Renal cortex interstitium (tissue), 11 donors: ENCODE data around the gene ERBB4. TPM values are rescaled to one million over a fixed set of nuclear protein-coding genes. Genes with fewer than 3 reads are reported as not detected.

ENCODE experiments used
- DNase-seq, 11 donors: peaks; one replicate each; pipeline ENCODE4 v3.0.0-alpha.2; 2013; ENCODE audit warnings: low read depth in 9 of 11, low spot score in 4 of 11; ENCODE audit errors: extremely low read depth in 1 of 11
- polyA plus RNA-seq, 3 donors: library from polyadenylated mRNA; unstranded; fragments of 120-200 nt; gene quantifications; one replicate each; pipeline ENCODE4 v1.2.1, GENCODE V29; 2013; ENCODE audit not compliant: insufficient read length in 3 of 3

The ERBB4 gene
- polyA plus RNA-seq, 3 donors: 42.3 to 56.6 (median 54.7) TPM

DNA sequence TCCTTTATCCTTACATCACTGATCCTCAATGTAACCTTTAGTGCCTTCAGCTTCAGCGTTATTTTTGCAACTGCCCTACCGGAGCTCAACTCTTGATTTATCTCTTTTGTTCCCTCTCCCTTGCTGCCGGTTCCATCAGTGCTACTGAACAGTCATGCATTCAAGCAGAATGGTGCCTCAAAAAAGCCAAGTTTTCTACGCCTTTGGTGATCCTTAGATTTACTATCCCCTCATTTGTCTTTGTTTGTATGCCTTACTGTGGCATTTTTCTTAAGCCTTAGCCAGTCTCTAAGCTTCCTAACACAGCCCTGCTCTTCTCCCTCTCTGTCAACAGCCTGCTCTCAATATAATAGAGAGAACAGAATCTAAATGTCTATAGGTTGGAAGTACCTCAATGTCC, 1134.5 kb downstream of the ERBB4 start:
- no peak for DNase-seq

DNA sequence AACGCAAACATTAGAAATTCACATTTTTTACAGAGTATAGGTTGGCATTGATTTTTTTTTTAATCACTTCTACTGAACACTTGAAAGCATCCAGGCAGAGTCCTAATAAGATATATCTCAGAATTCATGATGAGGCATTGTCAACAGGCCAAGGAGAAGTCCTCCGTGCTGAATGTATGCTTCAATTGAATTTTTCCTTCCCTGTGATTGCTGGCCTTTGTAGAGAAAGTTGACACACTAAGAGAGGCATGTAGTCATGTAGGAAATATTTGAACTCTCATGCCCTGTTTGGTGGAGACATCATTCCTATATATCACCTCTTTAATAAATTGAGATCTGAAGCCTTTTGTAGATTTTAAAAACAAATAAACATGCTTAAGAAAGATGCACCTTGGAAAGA, 1137.3 kb downstream of the ERBB4 start:
- DNase-seq: no peak

GRCh38 chr2:211397764-211398163, 1140.8 kb downstream of the ERBB4 start:
- no peak for DNase-seq

- no peak for DNase-seq
Observed at GRCh38 chr2:211396815-211397214, 1141.8 kb downstream of the ERBB4 start.

DNA sequence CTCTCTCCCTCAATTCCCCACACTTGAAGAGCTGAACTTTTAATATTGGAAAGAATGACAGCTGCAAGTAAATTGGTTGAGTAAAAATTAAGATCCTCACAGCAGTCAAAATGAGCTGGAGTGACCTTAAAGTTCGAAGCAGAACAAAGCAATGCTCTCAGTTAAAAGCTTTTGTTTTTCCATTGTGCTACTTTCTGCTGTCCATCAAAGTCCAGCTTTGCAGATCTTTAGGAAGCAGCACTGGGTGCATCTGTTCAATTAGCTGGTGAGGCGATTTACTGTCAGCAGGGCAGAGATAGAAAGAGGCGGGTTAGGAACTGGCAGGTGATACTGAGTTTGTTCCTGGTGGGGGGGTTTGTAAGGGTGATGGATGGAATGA, 1147.4 kb downstream of the ERBB4 start:
- no peak for DNase-seq

- DNase-seq: no peak
Observed at GRCh38 chr2:211390536-211391188, 1147.9 kb downstream of the ERBB4 start.

DNA sequence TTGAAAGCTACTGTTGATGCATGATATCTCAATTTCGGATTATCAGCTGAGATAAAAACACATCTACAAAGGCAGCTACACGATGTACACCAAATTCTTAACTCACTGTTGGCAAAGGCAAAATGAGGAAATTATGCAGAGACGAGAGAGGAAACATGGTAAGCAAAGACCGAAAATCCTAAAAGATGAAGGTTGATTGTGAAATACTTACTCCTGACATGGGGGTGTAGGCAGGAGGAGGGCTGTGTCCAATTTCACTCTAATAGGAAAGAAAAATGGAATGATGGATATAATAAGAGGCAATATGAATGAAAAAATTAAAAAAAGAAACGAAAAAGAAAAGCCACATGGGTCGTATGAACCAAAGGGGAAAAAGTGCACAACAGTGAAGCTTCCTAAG, 1150.9 kb downstream of the ERBB4 start:
- no peak for DNase-seq

GRCh38 chr2:211380041-211380440, 1158.6 kb downstream of the ERBB4 start:
- DNase-seq: no peak

- no peak for DNase-seq
Observed at GRCh38 chr2:211376410-211376809, 1162.2 kb downstream of the ERBB4 start.

- DNase-seq: no peak
Observed at GRCh38 chr2:211373203-211373602, 1165.4 kb downstream of the ERBB4 start.

DNA sequence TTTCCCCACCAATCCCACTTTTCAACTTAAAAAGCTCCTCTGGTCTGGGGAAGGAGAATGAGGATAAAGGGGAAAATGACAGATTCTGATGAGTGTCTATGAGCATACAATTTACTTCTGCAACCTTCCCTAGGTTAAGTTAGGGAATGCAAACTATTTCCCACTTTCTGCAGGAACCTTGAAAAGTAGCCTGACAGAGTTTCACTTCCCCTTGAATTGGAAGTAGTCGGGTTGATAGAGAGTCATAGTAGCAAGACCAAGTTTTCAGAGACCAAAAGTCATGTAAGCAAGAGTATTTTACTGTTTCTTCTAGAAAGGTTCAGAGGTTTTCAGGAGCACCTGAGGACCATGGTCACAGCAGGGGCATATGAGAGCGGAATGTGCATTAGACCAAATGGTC, 1167.1 kb downstream of the ERBB4 start:
- no peak for DNase-seq

DNA sequence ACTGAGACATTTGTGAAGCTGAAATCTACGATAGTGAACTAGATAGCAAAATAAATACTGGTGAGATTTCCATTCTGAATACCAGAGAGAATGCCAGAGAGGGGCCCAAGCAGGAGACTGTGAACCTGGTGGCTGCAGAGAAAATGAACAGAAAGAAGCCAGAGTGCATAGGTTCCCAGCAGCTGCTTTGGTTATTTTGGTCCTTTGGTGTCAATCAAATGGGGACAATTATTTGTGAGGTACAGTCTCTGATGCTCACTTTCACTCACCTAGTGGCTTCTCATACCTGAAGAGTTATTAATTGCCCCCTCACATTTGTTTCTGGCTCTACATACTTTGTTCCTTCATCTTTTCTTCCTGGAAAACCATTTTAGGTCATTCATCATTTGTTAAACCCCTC, 1170.1 kb downstream of the ERBB4 start:
- DNase-seq: no peak

DNA sequence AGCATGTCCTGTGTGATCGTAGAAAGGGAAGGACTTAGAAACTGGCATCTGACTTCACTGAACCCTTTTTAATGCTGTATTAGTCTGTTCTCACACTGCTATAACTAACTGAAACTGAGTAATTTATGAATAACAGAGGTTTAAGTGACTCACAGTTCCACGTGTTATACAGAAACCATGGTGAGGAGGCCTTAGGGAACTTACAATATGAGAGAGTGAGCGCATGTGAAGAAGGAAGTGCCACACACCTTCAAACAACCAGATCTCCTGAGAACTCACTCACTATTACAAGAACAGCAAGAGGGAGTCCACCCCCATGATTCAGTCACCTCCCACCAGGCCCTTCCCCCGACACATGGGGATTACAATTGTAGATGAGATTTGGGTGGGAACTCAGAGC, 1170.9 kb downstream of the ERBB4 start:
- peak in 2 of 11 donors; percentile 1 to 3 for DNase-seq

DNA sequence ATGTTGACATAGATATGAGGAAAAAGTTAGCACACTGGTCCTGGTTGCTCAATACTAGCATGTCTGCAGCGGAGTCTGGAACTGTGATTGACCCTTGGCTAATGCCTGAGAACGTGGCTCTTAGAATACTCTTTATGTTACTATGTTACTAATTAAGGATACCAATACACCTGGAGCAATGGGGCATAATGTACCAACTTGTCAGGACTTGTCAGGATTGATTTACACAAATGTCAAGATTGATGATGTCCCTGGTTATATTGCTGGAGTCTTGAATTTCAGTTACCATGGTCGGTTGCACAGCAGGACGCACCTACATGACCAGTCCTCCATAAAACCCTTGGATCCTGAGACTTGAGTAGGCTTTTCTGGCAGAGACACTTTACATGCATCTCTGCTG, 1171.3 kb downstream of the ERBB4 start:
- peak in 6 of 11 donors; percentile 2 to 24 (median 13) for DNase-seq

DNA sequence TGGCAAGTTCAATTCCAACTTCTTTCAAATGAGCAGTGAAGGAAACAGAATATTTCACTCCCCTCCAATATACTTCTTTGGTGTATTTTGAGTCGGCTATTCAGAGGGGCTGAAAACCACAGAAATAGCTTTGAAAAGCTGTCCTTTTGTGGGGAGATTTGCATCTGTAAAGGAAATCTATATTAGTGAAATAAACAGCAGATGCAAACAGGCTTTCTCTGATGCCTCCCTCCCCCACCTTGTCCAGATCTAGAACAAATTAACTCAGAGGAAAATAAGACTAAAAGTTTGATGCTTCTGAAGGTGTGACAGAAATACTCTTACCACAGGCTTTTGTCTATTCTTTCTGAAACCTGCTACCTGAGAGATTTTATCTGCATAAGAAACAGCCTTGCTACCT, 1173.7 kb downstream of the ERBB4 start:
- no peak for DNase-seq

DNA sequence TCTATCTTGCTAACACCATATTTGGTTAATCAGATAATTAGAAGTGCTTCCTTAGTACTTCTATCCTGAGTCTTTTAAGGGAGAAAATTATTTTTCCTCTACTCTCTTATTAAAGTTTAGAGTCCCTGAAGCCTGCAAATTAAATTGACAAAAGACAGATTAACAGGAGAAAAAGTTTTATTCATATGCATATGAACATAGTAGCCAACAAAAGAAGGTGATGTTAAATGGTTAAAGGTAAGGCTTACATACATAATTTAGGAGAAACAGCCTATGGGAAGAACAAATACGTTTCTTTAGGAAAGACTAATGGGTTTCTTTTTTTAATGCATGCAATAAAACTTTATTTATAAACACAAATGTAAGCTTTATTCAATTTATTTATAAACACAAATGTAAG, 1177.2 kb downstream of the ERBB4 start:
- no peak for DNase-seq

GRCh38 chr2:211359347-211359746, 1179.3 kb downstream of the ERBB4 start:
- no peak for DNase-seq

DNA sequence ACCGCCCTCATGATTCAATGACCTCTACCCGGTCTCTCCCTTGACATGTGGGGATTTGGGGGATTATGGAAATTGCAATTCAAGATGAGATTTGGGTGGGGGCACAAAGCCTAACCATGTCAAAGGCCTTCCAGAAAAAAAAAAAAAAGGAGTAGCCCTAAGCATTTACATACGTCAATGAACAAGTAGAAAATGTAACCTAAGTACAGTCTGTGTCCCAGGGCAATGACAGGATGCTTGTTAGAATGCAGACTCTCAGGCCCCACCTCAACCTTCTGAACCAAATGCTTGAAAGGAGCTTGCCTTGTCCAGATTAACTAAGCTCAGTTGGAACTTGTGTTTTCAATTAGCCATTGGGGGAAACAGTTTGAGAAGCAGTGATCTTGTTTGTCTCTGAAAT, 1180.1 kb downstream of the ERBB4 start:
- no peak for DNase-seq

DNA sequence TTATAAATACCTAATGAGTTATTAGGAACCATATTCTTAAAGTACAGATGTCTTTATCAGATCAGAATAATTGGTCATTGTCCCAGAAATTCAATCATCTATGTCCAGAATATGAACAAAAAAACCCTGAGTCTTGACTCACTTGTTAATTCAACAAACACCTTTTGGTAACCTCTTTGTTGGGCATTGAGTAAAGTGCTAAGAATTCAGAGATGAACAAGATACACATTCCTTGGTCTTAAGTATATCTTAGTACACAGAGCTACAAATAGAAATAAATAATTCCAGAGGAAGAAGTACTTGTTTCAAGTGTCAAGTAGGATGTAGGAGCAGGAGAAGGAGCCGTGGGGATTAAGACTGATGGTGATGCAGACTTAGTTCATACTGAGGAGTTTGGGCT, 1184.1 kb downstream of the ERBB4 start:
- no peak for DNase-seq

GRCh38 chr2:211351987-211352386, 1186.6 kb downstream of the ERBB4 start:
- no peak for DNase-seq

- no peak for DNase-seq
Observed at GRCh38 chr2:211349031-211349430, 1189.6 kb downstream of the ERBB4 start.

DNA sequence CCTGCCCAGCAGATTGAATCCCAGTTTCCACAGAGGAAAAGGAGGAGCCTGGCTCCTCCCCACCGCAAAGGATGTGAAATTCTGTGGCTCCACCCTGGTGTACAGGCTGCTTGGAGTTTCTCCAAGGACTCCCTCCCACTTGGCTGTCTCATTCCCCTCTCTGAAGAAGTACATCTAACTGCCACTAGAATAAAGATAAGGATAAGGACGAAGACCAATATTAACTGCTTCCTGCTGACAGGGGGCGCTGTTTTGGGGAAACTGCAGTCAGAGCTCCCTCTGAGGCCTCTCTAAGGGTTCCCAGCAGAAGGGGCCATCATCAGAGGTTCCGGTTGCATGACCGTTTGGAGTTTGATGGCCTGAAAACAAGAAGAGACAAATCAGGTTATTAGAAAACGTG, 1191.3 kb downstream of the ERBB4 start:
- no peak for DNase-seq
